Prostate gland (tissue), 2 donors: Measurements from ENCODE around the gene EIF2D. TPM values are rescaled to one million over a fixed set of nuclear protein-coding genes. Genes with fewer than 3 reads are reported as not detected.

Experiments used
- DNase-seq: peaks from one replicate; pipeline ENCODE4 v3.0.0-alpha.2; 2019; ENCODE audit warnings: low spot score
- H3K27ac ChIP-seq, 2 donors: fragments of 200-600 bp; sonication (generic); 2 replicates each; pipeline ENCODE4 v1.5.1; 2017 to 2019
- H3K27me3 ChIP-seq: fragments of 200-600 bp; sonication (generic); replicated peaks from 2 replicates; pipeline ENCODE4 v1.5.1; 2019; ENCODE audit not compliant: insufficient read depth
- H3K36me3 ChIP-seq, 2 donors: fragments of 200-600 bp; sonication (generic); 1 replicate in 1 of 2; 2 replicates in 1 of 2; pipeline versions ENCODE4 v1.5.1 to v1.8.1; 2017 to 2019
- H3K4me1 ChIP-seq: fragments of 200-600 bp; sonication (generic); replicated peaks from 2 replicates; pipeline ENCODE4 v1.5.1; 2019
- H3K4me3 ChIP-seq, 2 donors: fragments of 200-600 bp; sonication (generic); 2 replicates each; pipeline ENCODE4 v1.5.1; 2017 to 2019
- H3K9me3 ChIP-seq: fragments of 200-600 bp; sonication (generic); 2 replicates; pipeline ENCODE4 v1.5.1; 2017
- POLR2A ChIP-seq: fragments of 450-650 bp; IDR thresholded peaks from one replicate; pipeline ENCODE4 v1.6.1; 2016; ENCODE audit warnings: antibody characterized with exemption, mild to moderate bottlenecking
- POLR2AphosphoS5 ChIP-seq: sonication (generic); formaldehyde crosslinking; IDR thresholded peaks from one replicate; pipeline ENCODE4 v1.6.1; 2017; ENCODE audit warnings: antibody characterized with exemption
- WGBS: methylation state at CpG from one replicate; pipeline ENCODE4 v1.1.5; 2018; 5-methylcytosine and 5-hydroxymethylcytosine counted together
- intact Hi-C: fragments of 100-400 bp; cut with DNase I; formaldehyde crosslinking; loops from one replicate; pipeline ENCODE4 v1.14.2; 2022
- total RNA-seq, 2 donors: library from RNA; depleted of rRNA; stranded (reverse); fragments of >200 nt; gene quantifications; one replicate each; pipeline ENCODE4 v1.1.0, GENCODE V29; 2016
- TF ChIP-seq, protein P1 (sequence below), 4 experiments: fragments of 200-600 bp in 2 of 4; fragments of 450-650 bp in 2 of 4; sonication (generic) in 2 of 4; IDR thresholded peaks; 1 replicate in 3 of 4; 2 replicates in 1 of 4; pipeline ENCODE4 v1.5.1; 2016 to 2019; ENCODE audit warnings: antibody characterized with exemption in 4 of 4, mild to moderate bottlenecking in 2 of 4, moderate library complexity in 2 of 4

EIF2D gene
- total RNA-seq, 2 donors from 2014 or later, result 42.8 to 60.2 TPM

DNA sequence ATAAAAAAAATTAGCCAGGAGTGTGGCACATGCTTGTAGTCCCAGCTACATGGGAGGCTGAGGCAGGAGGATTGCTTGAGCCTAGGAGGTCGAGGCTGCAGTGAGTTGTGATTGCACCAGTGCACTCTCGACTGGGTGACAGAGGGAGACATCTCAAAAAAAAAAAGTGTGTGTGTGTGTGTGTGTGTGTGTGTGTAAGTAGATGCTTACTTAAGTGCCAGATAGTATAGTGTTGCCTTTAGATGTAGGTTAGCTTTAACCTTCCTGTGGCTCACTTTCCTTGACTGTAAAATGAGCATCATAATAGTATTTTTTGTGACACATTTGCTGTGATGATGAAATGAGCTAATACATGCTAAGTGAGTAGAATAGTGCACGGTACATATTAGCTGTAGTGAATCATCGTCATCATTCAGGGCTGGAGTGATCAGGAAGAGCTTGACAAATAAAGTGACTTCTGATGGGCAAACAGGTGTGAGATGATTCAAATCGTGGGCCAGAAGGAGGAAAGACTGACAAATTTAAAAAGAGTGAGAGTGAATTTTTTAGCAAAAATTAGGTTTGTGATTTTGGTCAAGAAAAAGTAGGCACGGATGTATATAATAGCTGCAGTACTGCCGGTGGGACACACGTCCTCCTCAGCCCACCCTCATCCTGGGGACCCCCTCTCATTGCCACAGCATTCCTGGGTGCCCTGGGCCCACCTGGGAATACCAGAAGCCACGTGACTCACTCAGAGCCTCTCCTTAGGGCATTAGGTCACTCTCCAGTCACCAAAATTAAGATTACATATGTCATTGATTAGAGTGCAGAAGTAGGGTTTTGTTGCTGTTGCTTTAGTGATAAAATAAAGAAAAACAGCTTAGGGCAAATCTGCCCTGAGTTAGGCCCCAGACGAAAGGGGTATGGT is 33.9 kb downstream of the EIF2D start:
- no peak for DNase-seq
- Histone ChIP-seq H3K4me3 (no peak overlapping the region), H3K4me1 (no peaks in the 10 kb centered on the region), H3K36me3 (no peaks in the 10 kb centered on the region), H3K27ac (no peak overlapping the region), H3K9me3 (no peaks in the 10 kb centered on the region), H3K27me3 (no peaks in the 10 kb centered on the region)
- WGBS, result 80% methylated on average over 10 of the region's 10 CpGs
- intact Hi-C loops, result no loop called here
- TF ChIP-seq POLR2AphosphoS5, result no peak
- TF ChIP-seq, protein P1, sequence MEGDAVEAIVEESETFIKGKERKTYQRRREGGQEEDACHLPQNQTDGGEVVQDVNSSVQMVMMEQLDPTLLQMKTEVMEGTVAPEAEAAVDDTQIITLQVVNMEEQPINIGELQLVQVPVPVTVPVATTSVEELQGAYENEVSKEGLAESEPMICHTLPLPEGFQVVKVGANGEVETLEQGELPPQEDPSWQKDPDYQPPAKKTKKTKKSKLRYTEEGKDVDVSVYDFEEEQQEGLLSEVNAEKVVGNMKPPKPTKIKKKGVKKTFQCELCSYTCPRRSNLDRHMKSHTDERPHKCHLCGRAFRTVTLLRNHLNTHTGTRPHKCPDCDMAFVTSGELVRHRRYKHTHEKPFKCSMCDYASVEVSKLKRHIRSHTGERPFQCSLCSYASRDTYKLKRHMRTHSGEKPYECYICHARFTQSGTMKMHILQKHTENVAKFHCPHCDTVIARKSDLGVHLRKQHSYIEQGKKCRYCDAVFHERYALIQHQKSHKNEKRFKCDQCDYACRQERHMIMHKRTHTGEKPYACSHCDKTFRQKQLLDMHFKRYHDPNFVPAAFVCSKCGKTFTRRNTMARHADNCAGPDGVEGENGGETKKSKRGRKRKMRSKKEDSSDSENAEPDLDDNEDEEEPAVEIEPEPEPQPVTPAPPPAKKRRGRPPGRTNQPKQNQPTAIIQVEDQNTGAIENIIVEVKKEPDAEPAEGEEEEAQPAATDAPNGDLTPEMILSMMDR (IDR thresholded peaks at IDR 0.05), result no peak
- TF ChIP-seq POLR2A, result no peak

DNA sequence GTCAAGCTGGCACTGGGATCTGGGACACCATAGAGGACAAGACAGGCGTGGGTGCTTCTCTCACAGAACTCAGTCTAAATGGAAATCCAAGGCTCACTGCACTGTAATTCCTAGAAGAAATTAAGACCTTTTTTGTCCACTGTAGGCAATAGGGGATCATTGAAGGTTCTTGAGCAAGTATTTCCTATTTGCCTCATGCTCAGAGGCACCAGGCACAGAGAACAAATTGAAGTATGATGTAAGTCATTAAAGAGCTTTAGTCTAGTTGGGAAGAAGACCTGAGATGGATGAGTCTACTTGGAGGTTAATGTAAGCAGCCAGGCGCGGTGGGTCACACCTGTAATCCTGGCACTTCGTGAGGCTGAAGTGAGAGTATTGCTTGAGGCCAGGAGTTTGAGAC is 34.6 kb downstream of the EIF2D start:
- Histone ChIP-seq H3K9me3 (no peaks in the 10 kb centered on the region), H3K4me1 (no peaks in the 10 kb centered on the region), H3K36me3 (no peaks in the 10 kb centered on the region), H3K27ac (no peak overlapping the region), H3K27me3 (no peaks in the 10 kb centered on the region), H3K4me3 (no peak overlapping the region)
- intact Hi-C loops, result no loop called here
- TF ChIP-seq, protein P1 (IDR thresholded peaks at IDR 0.05), result no peak
- TF ChIP-seq POLR2AphosphoS5 (no peak), POLR2A (no peak)
- WGBS, result 66% methylated on average over 4 of the region's 4 CpGs
- no peak for DNase-seq

DNA sequence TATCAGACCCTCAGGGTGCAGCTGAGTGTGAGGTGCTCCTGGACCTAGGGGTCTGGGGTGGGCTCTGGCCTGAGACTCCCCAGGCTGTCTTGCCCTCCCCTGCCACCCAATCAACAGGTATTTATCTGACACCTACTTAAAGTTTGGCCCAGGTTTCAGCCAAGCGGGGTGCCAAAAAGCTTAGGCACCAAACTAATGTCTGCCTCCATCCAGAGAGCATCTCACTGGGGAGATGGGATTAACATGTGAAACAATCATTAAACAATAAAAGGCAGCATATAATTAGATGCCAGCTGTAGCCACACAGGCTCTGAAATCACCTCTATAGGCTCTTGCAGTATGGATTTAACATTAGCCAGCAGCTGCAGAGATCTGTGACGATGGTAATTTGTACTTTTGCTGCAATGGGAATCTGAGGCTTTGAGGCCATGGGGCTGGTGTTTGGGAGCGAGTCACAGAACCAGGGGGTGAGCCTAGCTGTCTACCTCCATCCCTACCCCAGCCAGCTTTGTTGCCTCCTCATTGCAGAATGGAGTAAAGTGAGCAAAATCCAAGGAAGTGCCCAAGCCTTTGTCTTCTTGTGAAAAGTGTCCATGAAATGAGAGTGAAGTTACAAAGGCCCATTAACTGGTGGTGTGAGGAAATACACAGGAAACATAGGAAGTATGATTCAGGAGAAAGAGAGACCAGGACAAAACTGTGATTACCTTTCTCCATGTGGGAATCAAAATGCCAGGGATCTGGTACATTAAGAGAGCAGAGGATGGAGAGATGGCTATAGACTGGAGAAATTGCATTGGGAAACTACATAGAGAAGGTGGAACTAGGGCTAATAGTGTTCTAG is 36.1 kb downstream of the EIF2D start:
- H3K4me1 ChIP-seq, result no peaks in the 10 kb centered on the region
- DNase-seq, result no peak
- WGBS, result 89% methylated on average over 3 of the region's 3 CpGs
- intact Hi-C loops, result no loop called here
- no peak for TF ChIP-seq POLR2A
- TF ChIP-seq, protein P1 (IDR thresholded peaks at IDR 0.05), result no peak
- TF ChIP-seq POLR2AphosphoS5, result no peak
- H3K36me3 ChIP-seq, result no peaks in the 10 kb centered on the region
- no peaks in the 10 kb centered on the region for H3K9me3 ChIP-seq
- no peaks in the 10 kb centered on the region for H3K27me3 ChIP-seq
- H3K4me3 ChIP-seq, result no peak overlapping the region
- H3K27ac ChIP-seq, result no peak overlapping the region

DNA sequence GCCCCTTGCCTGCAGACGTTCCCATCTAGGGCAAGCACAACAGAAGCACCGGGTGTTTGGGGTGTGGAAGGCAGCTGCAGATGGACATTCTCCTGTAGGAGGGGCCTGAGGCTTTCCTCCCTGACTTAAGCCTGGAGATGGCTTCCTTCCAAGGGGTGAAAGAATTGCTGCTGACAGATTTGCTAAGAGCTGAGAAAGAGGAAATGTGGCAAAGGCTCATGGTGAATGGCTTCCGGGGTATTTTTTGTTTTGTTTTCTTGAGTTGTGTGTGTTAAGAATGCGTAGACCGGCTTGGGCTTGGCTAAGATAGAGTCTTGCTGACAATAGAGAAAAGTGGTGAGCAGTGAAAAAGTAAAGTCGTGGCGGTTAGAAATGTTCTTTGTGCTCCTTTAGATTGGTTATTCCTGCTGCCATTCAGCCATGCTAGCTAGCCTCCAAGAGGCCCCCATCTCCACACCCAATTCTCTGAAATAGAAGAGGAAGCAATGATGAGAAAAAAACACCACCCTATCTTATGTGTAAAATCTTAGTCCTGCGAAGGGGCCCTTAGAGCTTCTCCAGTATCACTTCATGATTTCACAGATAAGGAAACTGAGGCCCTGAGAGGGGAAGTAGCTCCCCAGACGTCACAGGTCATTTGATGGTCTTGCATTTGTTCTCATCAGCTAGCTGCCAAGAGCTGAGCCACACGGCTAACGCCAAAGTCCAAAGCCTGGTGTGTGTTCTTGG is 36.9 kb downstream of the EIF2D start:
- Histone ChIP-seq H3K27ac (no peak overlapping the region), H3K36me3 (no peaks in the 10 kb centered on the region), H3K4me3 (no peak overlapping the region), H3K27me3 (no peaks in the 10 kb centered on the region), H3K9me3 (no peaks in the 10 kb centered on the region), H3K4me1 (no peaks in the 10 kb centered on the region)
- intact Hi-C loops, result no loop called here
- no peak for TF ChIP-seq POLR2A
- TF ChIP-seq, protein P1 (IDR thresholded peaks at IDR 0.05), result no peak
- no peak for TF ChIP-seq POLR2AphosphoS5
- WGBS, result 56% methylated on average over 11 of the region's 11 CpGs
- no peak for DNase-seq
